ENCODE results near the gene PTBP1.

The PTBP1 gene

DNA sequence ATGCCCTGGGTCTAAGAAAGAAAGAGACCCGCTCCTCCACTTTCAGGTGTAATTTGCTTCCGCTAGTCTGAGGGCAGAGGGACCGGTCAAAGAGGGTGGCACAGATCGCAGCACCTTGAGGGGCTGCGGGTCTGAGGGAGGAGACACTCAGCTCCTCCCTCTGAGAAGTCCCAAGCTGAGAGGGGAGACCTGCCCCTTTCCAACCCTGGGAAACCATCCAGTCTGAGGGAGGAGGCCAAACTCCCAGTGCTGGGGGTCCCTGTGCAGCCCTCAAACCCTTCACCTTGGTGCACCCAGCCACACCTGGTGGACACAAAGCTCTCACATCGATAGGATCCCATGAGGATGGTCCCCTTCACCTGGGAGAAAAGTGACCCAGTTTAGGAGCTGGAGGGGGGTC, 33.4 kb upstream of the PTBP1 start:
- Histone ChIP-seq H3K9me2 (replicated peaks; ENCODE audit: insufficient read depth, low read length) (no peaks in the 10 kb centered on the region), H3F3A (ENCODE audit: insufficient read depth) (no peaks in the 10 kb centered on the region), H3K4me2 (ENCODE audit: low read depth, low read length, poor library complexity, severe bottlenecking) (no peak overlapping the region), H4K20me1 (ENCODE audit: low read depth, low read length) (no peaks in the 10 kb centered on the region), H3K27me3 (ENCODE audit: low read length) (no peaks in the 10 kb centered on the region), H3K9me3 (ENCODE audit: insufficient read depth, low read length) (no peaks in the 10 kb centered on the region), H3K4me3 (ENCODE audit: insufficient read depth, low read length, poor library complexity, severe bottlenecking) (no peak overlapping the region), H3K9ac (ENCODE audit: low read length) (no peak overlapping the region), H2AFZ (ENCODE audit: low read depth, low read length, severe bottlenecking) (no peak overlapping the region), H3K36me3 (ENCODE audit: low read length) (no peaks in the 10 kb centered on the region), H3K27ac (ENCODE audit: low read depth, low read length) (no peak overlapping the region), H3K79me2 (ENCODE audit: insufficient read depth, low read length) (no peaks in the 10 kb centered on the region)
- TF ChIP-seq, protein P1, sequence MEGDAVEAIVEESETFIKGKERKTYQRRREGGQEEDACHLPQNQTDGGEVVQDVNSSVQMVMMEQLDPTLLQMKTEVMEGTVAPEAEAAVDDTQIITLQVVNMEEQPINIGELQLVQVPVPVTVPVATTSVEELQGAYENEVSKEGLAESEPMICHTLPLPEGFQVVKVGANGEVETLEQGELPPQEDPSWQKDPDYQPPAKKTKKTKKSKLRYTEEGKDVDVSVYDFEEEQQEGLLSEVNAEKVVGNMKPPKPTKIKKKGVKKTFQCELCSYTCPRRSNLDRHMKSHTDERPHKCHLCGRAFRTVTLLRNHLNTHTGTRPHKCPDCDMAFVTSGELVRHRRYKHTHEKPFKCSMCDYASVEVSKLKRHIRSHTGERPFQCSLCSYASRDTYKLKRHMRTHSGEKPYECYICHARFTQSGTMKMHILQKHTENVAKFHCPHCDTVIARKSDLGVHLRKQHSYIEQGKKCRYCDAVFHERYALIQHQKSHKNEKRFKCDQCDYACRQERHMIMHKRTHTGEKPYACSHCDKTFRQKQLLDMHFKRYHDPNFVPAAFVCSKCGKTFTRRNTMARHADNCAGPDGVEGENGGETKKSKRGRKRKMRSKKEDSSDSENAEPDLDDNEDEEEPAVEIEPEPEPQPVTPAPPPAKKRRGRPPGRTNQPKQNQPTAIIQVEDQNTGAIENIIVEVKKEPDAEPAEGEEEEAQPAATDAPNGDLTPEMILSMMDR (IDR thresholded peaks at IDR 0.05; ENCODE audit: insufficient read depth, low read length, poor library complexity, severe bottlenecking) = no peak
- no peak for TF ChIP-seq EZH2phosphoT487 (conservative IDR thresholded peaks at IDR 0.05; ENCODE audit: low read length)

DNA sequence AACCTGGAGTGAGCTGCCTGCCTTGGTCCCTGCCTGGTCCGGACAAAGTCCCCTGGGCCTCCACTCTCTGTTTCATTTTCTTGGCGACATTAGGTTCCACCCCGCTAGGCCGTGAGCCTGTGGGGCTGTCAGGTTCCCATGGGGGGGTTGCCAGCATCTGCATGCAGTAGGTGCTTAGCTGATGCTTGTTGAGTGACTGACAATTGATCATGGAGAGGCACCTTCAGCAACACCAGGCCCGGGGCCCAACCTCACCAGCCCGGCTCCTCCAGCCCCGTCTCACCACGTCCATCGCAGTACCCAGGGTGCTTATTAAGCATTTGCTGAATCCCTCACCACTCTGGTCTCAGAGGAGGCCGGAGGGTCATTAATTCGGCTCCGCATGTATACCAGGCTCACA, 33.0 kb upstream of the PTBP1 start:
- Histone ChIP-seq H4K20me1 (ENCODE audit: low read depth, low read length) (no peaks in the 10 kb centered on the region), H3K4me2 (ENCODE audit: low read depth, low read length, poor library complexity, severe bottlenecking) (no peak overlapping the region), H3K36me3 (ENCODE audit: low read length) (no peaks in the 10 kb centered on the region), H3F3A (ENCODE audit: insufficient read depth) (no peaks in the 10 kb centered on the region), H3K79me2 (ENCODE audit: insufficient read depth, low read length) (no peaks in the 10 kb centered on the region), H3K4me3 (ENCODE audit: insufficient read depth, low read length, poor library complexity, severe bottlenecking) (no peak overlapping the region), H2AFZ (ENCODE audit: low read depth, low read length, severe bottlenecking) (no peak overlapping the region), H3K9me2 (replicated peaks; ENCODE audit: insufficient read depth, low read length) (no peaks in the 10 kb centered on the region), H3K9ac (ENCODE audit: low read length) (no peak overlapping the region), H3K27ac (ENCODE audit: low read depth, low read length) (no peak overlapping the region), H3K9me3 (ENCODE audit: insufficient read depth, low read length) (no peaks in the 10 kb centered on the region), H3K27me3 (ENCODE audit: low read length) (no peaks in the 10 kb centered on the region)
- TF ChIP-seq, protein P1 (IDR thresholded peaks at IDR 0.05; ENCODE audit: insufficient read depth, low read length, poor library complexity, severe bottlenecking) = no peak
- no peak for TF ChIP-seq EZH2phosphoT487 (conservative IDR thresholded peaks at IDR 0.05; ENCODE audit: low read length)

DNA sequence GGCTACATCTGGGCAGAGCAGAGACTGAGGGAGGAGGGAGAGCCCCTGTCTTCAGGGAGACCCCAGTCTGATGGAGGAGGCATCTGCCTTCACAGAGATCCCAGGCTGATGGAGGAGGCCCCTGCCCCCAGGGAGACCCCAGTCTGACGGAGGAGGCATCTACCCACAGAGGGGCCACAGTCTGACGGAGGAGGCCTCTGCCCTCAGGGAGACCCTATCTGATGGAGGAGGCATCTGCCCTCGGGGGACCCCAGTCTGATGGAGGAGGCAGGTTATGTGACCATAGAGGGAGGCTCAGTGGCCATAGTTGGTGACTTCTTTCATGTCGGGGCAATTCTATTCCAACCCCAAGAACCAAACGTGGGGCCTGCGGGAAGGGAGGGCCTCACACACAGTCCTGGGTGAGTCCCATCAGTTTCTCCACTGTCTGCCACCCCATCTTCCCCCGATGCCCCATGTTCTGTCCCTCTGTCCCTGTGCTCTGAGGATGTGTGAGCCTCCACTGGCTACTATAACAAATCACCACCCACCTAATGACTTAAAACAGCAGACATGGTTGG, 32.0 kb upstream of the PTBP1 start:
- TF ChIP-seq EZH2phosphoT487 (conservative IDR thresholded peaks at IDR 0.05; ENCODE audit: low read length) = no peak
- TF ChIP-seq, protein P1 (IDR thresholded peaks at IDR 0.05; ENCODE audit: insufficient read depth, low read length, poor library complexity, severe bottlenecking) = no peak
- Histone ChIP-seq H3F3A (ENCODE audit: insufficient read depth) (no peaks in the 10 kb centered on the region), H4K20me1 (ENCODE audit: low read depth, low read length) (no peaks in the 10 kb centered on the region), H3K4me3 (ENCODE audit: insufficient read depth, low read length, poor library complexity, severe bottlenecking) (no peak overlapping the region), H3K36me3 (ENCODE audit: low read length) (no peaks in the 10 kb centered on the region), H2AFZ (ENCODE audit: low read depth, low read length, severe bottlenecking) (no peak overlapping the region), H3K27me3 (ENCODE audit: low read length) (no peaks in the 10 kb centered on the region), H3K9me3 (ENCODE audit: insufficient read depth, low read length) (no peaks in the 10 kb centered on the region), H3K9ac (ENCODE audit: low read length) (no peak overlapping the region), H3K9me2 (replicated peaks; ENCODE audit: insufficient read depth, low read length) (no peaks in the 10 kb centered on the region), H3K27ac (ENCODE audit: low read depth, low read length) (no peak overlapping the region), H3K79me2 (ENCODE audit: insufficient read depth, low read length) (no peaks in the 10 kb centered on the region), H3K4me2 (ENCODE audit: low read depth, low read length, poor library complexity, severe bottlenecking) (no peak overlapping the region)

Measured in SU-DHL-6 (cell line).